Ovary (tissue), 9 donors: Measurements from ENCODE around the gene TXNIP. TPM values are rescaled to one million over a fixed set of nuclear protein-coding genes. Genes with fewer than 3 reads are reported as not detected.

Experiments
- DNase-seq, 5 donors: peaks; one replicate each; pipeline ENCODE4 v3.0.0-alpha.2; 2019 to 2020
- H3K27ac ChIP-seq, 2 donors: fragments of 200-600 bp; one replicate each; pipeline versions ENCODE4 v1.5.1 to v1.8.0; 2019 to 2022
- H3K27me3 ChIP-seq: fragments of 200-600 bp; one replicate; pipeline ENCODE4 v1.8.0; 2022
- H3K36me3 ChIP-seq: fragments of 200-600 bp; sonication (generic); one replicate; pipeline ENCODE4 v1.5.1; 2019
- H3K4me1 ChIP-seq: one replicate; pipeline ENCODE4 v1.8.1; 2013; ENCODE audit warnings: mild to moderate bottlenecking, moderate library complexity; ENCODE audit not compliant: insufficient read depth
- H3K4me3 ChIP-seq: fragments of 200-600 bp; sonication (generic); one replicate; pipeline ENCODE4 v1.5.1; 2017
- H3K9me3 ChIP-seq, 2 donors: fragments of 200-600 bp in 1 of 2; sonication (generic) in 1 of 2; one replicate each; pipeline versions ENCODE4 v1.5.1 to v1.8.1; 2013 to 2019; ENCODE audit warnings: mild to moderate bottlenecking in 1 of 2, moderate library complexity in 1 of 2
- CTCF ChIP-seq, 3 donors: fragments of 450-650 bp in 2 of 3; fragments of 200-600 bp in 1 of 3; IDR thresholded peaks; one replicate each; pipeline versions ENCODE4 v1.5.1 to v1.8.0; 2016 to 2022; ENCODE audit warnings: antibody characterized with exemption in 3 of 3, mild to moderate bottlenecking in 1 of 3
- EP300 ChIP-seq: sonication (generic); formaldehyde crosslinking; IDR thresholded peaks from one replicate; pipeline ENCODE4 v1.6.1; 2017; ENCODE audit warnings: antibody characterized with exemption
- POLR2A ChIP-seq: fragments of 450-650 bp; IDR thresholded peaks from one replicate; pipeline ENCODE4 v1.6.1; 2017; ENCODE audit warnings: antibody characterized with exemption, mild to moderate bottlenecking, moderate library complexity
- WGBS, 3 donors: extraction: QIAGEN DNeasy Blood & Tissue Kit in 1 of 3; methylation state at CpG; one replicate each; pipeline versions ENCODE4 v1.1.5 to v1.1.7; 2013 to 2017; 5-methylcytosine and 5-hydroxymethylcytosine counted together
- intact Hi-C, 4 donors: fragments of 100-400 bp; cut with DNase I; formaldehyde crosslinking; loops; one replicate each; pipeline versions ENCODE4 v1.11.0 to v1.15.1; 2022 to 2023
- polyA plus RNA-seq, 2 donors: library from polyadenylated mRNA; stranded (reverse); fragments of 200-250 nt in 1 of 2; fragments of 350-450 nt in 1 of 2; fragmentation: Illumina TruSeq in 1 of 2; extraction: RNeasy Lipid Tissue Mini Kit (QIAGEN cat#74804) in 1 of 2; gene quantifications; one replicate each; pipeline ENCODE4 v1.2.3, GENCODE V29; 2013 to 2014
- total RNA-seq, 7 donors: library from RNA; depleted of rRNA in 2 of 7; stranded (reverse); fragments of >200 nt in 2 of 7; fragmentation: NEBNext Ultra II Directional in 3 of 7; extraction: Animal tissue kit (Norgen Biotek cat#: 25700) in 3 of 7; gene quantifications; one replicate each; pipeline versions ENCODE4 v1.1.0 to v1.2.4, GENCODE V29; 2016 to 2023
- donor health status: DM: no; HTN: no; CAD: no; lungs with moderate emphysema.
- donor health status: DM: no; HTN: no; CAD: no.
- donor health status: Bipolar disorder and iron deficiency.
- donor health status: DM: yes; HTN: yes; CAD: no.
- donor health status: DM: no; HTN: no; CAD: no.
- donor health status: DM: yes; HTN: yes; CAD: no.

The TXNIP gene
- total and polyA plus RNA-seq, 9 donors, result 335 to 1,406 (median 617) TPM

- no peak for TF ChIP-seq POLR2A
- no peak for TF ChIP-seq CTCF (IDR thresholded peaks at IDR 0.05)
- H3K27me3 ChIP-seq, result no peaks in the 10 kb centered on the region
- peaks cover 4% of the 10 kb centered on the region for H3K36me3 ChIP-seq
- H3K27ac ChIP-seq, result peak overlapping the region in 1 of 2 donors; percentile 12
- H3K4me3 ChIP-seq, result peak overlapping the region; percentile 83
- H3K9me3 ChIP-seq, result no peaks in the 10 kb centered on the region
- intact Hi-C loops, result no loop called here
- no peak for DNase-seq
- WGBS, 3 donors, result 67 to 75% (median 69%) methylated on average over 5 of the region's 5 CpGs
- H3K4me1 ChIP-seq, result peaks cover 8% of the 10 kb centered on the region
These were observed 3.3 kb downstream of the TXNIP start for GRCh38 chr1:145992958-145993617.

DNA sequence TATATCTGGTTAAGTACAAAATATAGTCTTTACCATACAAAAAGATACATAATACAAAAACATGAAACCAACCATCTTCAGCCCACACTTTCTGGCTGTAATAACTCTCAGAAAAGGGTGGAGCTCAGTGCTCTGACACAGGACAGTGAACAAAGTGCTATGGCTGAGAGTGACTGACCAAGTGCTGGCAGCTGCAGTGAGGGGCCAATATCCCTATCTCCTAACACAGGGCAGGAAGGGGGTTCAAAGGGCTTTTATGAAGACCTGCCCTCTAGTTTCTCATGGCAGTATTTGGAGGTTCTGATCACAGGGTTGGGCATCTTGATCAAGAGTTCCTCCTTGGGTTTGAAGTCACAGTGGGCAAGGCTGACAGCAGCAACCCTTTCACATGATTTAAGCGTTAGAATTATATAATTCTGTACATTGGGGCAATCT is 3.9 kb downstream of the TXNIP start:
- Histone ChIP-seq H3K4me3 (peak overlapping the region; percentile 83), H3K27ac (no peak overlapping the region), H3K9me3 (no peaks in the 10 kb centered on the region), H3K36me3 (peaks cover 4% of the 10 kb centered on the region), H3K27me3 (no peaks in the 10 kb centered on the region), H3K4me1 (peaks cover 8% of the 10 kb centered on the region)
- DNase-seq, result peak in 1 of 5 donors; percentile 14
- no peak for TF ChIP-seq POLR2A
- TF ChIP-seq EP300, result no peak
- no peak for TF ChIP-seq CTCF (IDR thresholded peaks at IDR 0.05)
- intact Hi-C loops, result no loop called here
- WGBS, 3 donors, result 81 to 90% (median 84%) methylated on average over 1 of the region's 1 CpG

DNA sequence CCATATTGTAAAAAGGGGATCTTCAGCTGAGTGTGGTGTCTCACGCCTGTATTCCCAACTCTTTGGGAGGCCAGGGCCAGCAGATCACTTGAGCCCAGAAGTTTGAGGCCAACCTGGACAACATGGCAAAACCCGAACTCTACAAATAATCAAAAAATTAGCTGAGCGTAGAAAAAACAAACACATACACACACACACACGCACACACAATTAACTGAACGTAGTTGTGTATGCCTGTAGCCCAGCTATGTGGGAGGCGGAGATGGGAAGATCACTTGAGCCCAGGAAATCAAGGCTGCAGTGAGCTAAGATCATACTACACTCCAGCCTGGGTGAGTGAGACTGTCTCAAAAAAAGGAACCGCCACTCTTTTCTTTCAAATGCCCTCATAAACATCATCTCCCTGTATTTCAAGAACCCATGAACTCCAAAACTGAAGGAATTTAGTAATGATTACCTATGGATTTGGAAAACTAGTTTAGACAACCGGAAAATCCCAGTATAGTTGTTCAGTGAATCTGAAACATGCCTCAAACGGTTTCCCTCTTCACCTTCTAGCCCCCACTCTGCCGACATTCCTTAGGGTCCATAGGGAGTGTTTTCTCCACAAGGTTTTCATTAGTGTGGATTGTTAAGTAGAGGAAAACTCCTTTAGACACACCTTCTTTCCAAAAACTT is 4.5 kb downstream of the TXNIP start:
- Histone ChIP-seq H3K4me1 (peaks cover 8% of the 10 kb centered on the region), H3K9me3 (no peaks in the 10 kb centered on the region), H3K27me3 (no peaks in the 10 kb centered on the region), H3K36me3 (peaks cover 4% of the 10 kb centered on the region), H3K4me3 (peak overlapping the region; percentile 83), H3K27ac (no peak overlapping the region)
- WGBS, 3 donors, result 69 to 72% (median 70%) methylated on average over 10 of the region's 10 CpGs
- TF ChIP-seq CTCF (IDR thresholded peaks at IDR 0.05) (no peak), POLR2A (no peak), EP300 (no peak)
- intact Hi-C loops, result no loop called here
- DNase-seq, result no peak

DNA sequence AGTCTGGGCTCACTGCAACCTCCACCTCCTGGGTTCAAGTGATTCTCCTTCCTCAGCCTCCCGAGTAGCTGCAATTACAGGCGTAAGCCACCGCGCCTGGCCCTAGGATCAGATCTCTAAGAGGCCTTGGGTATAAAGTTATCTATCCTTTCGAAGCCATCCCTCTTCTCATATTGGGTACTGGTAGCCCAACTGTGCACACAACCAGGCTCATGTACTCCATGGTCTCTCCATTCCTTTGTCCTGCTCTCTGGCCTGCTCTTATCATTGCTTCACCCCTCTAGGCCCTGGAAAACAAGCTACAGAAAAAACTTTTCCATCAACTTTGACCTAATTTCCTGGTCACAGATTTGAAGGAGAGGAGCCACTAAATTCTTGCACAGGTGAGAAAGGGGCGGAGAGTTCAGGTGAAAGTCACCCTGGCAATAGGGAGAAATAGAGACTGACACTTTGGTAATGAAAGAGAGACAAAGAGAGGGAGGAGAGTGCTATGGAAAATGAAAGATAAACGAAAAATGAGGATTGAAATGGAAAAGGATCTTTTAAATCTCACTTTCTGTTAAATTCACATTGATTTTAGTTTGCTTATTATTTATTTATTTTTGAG is 6.0 kb downstream of the TXNIP start:
- no peaks in the 10 kb centered on the region for H3K9me3 ChIP-seq
- intact Hi-C loops, result no loop called here
- TF ChIP-seq EP300, result no peak
- no peak for TF ChIP-seq CTCF (IDR thresholded peaks at IDR 0.05)
- TF ChIP-seq POLR2A, result no peak
- peaks cover 10% of the 10 kb centered on the region for H3K4me1 ChIP-seq
- 85 to 87% (median 86%) methylated on average over 7 of the region's 7 CpGs for WGBS, 3 donors
- DNase-seq, result peak in 1 of 5 donors; percentile 30
- no peak overlapping the region for H3K27ac ChIP-seq
- H3K36me3 ChIP-seq, result peaks cover 4% of the 10 kb centered on the region
- no peak overlapping the region for H3K4me3 ChIP-seq
- H3K27me3 ChIP-seq, result no peaks in the 10 kb centered on the region
